ENCODE results near the gene F8A3. TPM values are rescaled to one million over a fixed set of nuclear protein-coding genes. Genes with fewer than 3 reads are reported as not detected.

The F8A3 gene
- total and polyA plus RNA-seq, 9 of the 15 experiments (the other 6 are each of a cell fraction or from before 2014, with no cell fraction given), result not detected

DNA sequence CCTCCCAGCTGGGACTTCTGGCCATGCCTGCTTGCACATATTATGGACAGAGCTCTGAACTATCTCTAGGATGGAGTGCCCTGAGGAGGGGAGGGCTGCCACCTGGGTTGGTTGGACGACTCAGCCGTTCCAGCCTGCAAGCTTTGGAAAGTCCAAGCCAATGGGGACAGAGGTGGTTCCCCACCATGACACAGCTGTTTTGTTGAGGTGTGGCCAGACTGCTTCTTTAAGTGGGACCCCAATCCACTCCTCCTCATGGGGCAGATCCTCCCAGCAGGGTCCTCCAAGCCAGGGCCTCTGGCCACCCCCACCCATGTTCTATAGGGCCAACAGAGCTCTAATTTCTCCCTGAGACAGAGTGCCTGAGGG is 22.7 kb downstream of the F8A3 start (continued):
- TF ChIP-seq, protein P1, sequence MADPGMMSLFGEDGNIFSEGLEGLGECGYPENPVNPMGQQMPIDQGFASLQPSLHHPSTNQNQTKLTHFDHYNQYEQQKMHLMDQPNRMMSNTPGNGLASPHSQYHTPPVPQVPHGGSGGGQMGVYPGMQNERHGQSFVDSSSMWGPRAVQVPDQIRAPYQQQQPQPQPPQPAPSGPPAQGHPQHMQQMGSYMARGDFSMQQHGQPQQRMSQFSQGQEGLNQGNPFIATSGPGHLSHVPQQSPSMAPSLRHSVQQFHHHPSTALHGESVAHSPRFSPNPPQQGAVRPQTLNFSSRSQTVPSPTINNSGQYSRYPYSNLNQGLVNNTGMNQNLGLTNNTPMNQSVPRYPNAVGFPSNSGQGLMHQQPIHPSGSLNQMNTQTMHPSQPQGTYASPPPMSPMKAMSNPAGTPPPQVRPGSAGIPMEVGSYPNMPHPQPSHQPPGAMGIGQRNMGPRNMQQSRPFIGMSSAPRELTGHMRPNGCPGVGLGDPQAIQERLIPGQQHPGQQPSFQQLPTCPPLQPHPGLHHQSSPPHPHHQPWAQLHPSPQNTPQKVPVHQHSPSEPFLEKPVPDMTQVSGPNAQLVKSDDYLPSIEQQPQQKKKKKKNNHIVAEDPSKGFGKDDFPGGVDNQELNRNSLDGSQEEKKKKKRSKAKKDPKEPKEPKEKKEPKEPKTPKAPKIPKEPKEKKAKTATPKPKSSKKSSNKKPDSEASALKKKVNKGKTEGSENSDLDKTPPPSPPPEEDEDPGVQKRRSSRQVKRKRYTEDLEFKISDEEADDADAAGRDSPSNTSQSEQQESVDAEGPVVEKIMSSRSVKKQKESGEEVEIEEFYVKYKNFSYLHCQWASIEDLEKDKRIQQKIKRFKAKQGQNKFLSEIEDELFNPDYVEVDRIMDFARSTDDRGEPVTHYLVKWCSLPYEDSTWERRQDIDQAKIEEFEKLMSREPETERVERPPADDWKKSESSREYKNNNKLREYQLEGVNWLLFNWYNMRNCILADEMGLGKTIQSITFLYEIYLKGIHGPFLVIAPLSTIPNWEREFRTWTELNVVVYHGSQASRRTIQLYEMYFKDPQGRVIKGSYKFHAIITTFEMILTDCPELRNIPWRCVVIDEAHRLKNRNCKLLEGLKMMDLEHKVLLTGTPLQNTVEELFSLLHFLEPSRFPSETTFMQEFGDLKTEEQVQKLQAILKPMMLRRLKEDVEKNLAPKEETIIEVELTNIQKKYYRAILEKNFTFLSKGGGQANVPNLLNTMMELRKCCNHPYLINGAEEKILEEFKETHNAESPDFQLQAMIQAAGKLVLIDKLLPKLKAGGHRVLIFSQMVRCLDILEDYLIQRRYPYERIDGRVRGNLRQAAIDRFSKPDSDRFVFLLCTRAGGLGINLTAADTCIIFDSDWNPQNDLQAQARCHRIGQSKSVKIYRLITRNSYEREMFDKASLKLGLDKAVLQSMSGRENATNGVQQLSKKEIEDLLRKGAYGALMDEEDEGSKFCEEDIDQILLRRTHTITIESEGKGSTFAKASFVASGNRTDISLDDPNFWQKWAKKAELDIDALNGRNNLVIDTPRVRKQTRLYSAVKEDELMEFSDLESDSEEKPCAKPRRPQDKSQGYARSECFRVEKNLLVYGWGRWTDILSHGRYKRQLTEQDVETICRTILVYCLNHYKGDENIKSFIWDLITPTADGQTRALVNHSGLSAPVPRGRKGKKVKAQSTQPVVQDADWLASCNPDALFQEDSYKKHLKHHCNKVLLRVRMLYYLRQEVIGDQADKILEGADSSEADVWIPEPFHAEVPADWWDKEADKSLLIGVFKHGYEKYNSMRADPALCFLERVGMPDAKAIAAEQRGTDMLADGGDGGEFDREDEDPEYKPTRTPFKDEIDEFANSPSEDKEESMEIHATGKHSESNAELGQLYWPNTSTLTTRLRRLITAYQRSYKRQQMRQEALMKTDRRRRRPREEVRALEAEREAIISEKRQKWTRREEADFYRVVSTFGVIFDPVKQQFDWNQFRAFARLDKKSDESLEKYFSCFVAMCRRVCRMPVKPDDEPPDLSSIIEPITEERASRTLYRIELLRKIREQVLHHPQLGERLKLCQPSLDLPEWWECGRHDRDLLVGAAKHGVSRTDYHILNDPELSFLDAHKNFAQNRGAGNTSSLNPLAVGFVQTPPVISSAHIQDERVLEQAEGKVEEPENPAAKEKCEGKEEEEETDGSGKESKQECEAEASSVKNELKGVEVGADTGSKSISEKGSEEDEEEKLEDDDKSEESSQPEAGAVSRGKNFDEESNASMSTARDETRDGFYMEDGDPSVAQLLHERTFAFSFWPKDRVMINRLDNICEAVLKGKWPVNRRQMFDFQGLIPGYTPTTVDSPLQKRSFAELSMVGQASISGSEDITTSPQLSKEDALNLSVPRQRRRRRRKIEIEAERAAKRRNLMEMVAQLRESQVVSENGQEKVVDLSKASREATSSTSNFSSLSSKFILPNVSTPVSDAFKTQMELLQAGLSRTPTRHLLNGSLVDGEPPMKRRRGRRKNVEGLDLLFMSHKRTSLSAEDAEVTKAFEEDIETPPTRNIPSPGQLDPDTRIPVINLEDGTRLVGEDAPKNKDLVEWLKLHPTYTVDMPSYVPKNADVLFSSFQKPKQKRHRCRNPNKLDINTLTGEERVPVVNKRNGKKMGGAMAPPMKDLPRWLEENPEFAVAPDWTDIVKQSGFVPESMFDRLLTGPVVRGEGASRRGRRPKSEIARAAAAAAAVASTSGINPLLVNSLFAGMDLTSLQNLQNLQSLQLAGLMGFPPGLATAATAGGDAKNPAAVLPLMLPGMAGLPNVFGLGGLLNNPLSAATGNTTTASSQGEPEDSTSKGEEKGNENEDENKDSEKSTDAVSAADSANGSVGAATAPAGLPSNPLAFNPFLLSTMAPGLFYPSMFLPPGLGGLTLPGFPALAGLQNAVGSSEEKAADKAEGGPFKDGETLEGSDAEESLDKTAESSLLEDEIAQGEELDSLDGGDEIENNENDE (IDR thresholded peaks at IDR 0.05; ENCODE audit: low read depth, low read length), result no peak
- TF ChIP-seq EP400 (IDR thresholded peaks at IDR 0.05) (no peak), MAFF (IDR thresholded peaks at IDR 0.05; ENCODE audit: low read length) (peak; percentile 45), NFYB (IDR thresholded peaks at IDR 0.05; ENCODE audit: extremely low read depth, insufficient read length) (peak; percentile 4), NFE2 (IDR thresholded peaks at IDR 0.05; ENCODE audit: low read depth) (peak; percentile 68), CHD1 (IDR thresholded peaks at IDR 0.05; ENCODE audit: low read length) (no peak), KLF16 (IDR thresholded peaks at IDR 0.05) (no peak)
- TF ChIP-seq, protein P2, sequence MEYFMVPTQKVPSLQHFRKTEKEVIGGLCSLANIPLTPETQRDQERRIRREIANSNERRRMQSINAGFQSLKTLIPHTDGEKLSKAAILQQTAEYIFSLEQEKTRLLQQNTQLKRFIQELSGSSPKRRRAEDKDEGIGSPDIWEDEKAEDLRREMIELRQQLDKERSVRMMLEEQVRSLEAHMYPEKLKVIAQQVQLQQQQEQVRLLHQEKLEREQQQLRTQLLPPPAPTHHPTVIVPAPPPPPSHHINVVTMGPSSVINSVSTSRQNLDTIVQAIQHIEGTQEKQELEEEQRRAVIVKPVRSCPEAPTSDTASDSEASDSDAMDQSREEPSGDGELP (CRISPR knock-in tag; IDR thresholded peaks at IDR 0.05; ENCODE audit: borderline replicate concordance), result no peak
- TF ChIP-seq, protein P3, sequence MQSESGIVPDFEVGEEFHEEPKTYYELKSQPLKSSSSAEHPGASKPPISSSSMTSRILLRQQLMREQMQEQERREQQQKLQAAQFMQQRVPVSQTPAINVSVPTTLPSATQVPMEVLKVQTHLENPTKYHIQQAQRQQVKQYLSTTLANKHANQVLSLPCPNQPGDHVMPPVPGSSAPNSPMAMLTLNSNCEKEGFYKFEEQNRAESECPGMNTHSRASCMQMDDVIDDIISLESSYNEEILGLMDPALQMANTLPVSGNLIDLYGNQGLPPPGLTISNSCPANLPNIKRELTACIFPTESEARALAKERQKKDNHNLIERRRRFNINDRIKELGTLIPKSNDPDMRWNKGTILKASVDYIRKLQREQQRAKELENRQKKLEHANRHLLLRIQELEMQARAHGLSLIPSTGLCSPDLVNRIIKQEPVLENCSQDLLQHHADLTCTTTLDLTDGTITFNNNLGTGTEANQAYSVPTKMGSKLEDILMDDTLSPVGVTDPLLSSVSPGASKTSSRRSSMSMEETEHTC (IDR thresholded peaks at IDR 0.05), result no peak
- TF ChIP-seq, protein P4, sequence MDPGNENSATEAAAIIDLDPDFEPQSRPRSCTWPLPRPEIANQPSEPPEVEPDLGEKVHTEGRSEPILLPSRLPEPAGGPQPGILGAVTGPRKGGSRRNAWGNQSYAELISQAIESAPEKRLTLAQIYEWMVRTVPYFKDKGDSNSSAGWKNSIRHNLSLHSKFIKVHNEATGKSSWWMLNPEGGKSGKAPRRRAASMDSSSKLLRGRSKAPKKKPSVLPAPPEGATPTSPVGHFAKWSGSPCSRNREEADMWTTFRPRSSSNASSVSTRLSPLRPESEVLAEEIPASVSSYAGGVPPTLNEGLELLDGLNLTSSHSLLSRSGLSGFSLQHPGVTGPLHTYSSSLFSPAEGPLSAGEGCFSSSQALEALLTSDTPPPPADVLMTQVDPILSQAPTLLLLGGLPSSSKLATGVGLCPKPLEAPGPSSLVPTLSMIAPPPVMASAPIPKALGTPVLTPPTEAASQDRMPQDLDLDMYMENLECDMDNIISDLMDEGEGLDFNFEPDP (CRISPR knock-in tag; IDR thresholded peaks at IDR 0.05), result no peak
